GM21576 (cell line): ENCODE data around the gene SAP30BP.

Source experiments
- ATAC-seq: cut with Tn5 transposase; IDR thresholded peaks from one replicate; pipeline ENCODE4 v1.9.1; 2021; ENCODE audit warnings: mild to moderate bottlenecking, moderate library complexity; ENCODE audit not compliant: unreplicated experiment

SAP30BP gene

GRCh38 chr17:75684249-75684648 lies 17.1 kb downstream of the SAP30BP start:
- ATAC-seq, result no peak

- ATAC-seq, result no peak
Measured at GRCh38 chr17:75684924-75685323, 17.8 kb downstream of the SAP30BP start.

GRCh38 chr17:75685499-75685898 lies 18.4 kb downstream of the SAP30BP start:
- ATAC-seq, result no peak

DNA sequence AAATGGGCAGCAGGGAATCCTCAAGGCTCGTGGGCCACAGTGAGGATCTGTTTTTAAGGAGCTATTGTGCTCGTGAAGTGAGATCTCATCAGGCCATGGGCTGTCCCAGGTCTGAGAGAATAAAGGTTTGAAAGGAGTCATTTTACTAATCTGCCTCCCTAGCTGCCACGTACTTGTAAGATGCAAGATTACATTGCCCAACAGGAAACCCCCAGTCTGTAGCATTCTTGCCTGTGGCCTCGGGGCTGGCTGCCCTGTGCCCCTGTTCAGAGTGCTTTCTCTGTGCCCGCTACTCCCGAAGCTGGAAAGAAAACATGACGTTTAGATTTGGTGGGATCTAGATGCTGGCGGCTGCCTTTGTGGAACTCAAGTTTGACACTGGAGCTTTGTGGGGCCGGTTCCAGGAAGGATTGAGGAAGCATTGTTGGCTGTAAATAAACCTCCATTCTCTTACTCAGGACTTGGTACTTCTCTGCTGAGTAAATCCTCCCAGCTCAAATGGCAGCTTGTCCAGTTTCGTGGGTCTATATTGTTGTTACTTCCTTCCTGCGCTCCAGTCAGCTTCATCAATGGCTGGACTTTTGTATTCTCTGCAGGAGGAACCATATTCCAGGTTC lies 21.2 kb downstream of the SAP30BP start:
- no peak for ATAC-seq

- ATAC-seq, result peak; percentile 46
Measured at GRCh38 chr17:75689441-75689873, 22.3 kb downstream of the SAP30BP start.

DNA sequence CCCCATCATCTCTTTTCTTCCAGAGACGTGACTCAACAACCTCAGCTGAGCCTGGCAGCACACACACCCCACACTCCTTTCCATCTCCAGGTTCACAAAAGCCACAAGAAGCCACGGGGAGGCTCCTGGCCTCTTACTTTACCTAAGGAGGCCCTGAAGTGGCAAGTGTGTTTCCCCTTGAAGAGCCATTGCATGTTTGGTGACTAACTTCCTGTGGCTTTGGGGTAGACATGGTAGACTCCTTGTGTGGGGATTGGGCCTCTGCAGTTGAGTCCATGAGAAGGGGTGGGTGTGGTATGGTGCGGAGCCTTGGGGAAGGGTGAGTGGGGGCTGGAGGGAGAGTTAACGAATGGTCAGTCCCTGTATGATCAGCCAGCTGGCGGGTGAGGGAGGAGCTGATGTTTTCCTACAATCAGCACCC lies 24.2 kb downstream of the SAP30BP start:
- no peak for ATAC-seq

- ATAC-seq, result no peak
Measured at GRCh38 chr17:75691801-75692626, 24.9 kb downstream of the SAP30BP start.

DNA sequence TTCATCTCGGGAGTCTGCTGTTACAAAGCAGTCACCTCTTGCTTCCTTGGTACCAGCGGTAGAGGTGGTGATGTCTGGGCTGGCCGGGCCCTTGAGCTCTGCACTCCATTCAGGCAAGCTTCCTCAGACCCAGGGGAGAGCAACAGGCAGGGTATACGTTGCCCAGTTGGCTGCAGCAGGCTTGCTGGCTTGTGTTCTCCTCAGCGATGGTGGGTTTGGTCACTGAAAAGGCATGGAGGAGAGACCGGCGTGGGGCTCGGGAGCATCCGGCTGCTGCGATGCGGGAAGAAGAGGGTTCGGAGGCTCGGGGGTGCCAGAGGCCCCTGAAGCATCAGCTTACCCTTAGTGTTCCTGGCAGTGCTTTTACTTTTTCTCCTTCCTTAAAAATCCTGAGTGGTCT lies 25.8 kb downstream of the SAP30BP start:
- ATAC-seq, result no peak

DNA sequence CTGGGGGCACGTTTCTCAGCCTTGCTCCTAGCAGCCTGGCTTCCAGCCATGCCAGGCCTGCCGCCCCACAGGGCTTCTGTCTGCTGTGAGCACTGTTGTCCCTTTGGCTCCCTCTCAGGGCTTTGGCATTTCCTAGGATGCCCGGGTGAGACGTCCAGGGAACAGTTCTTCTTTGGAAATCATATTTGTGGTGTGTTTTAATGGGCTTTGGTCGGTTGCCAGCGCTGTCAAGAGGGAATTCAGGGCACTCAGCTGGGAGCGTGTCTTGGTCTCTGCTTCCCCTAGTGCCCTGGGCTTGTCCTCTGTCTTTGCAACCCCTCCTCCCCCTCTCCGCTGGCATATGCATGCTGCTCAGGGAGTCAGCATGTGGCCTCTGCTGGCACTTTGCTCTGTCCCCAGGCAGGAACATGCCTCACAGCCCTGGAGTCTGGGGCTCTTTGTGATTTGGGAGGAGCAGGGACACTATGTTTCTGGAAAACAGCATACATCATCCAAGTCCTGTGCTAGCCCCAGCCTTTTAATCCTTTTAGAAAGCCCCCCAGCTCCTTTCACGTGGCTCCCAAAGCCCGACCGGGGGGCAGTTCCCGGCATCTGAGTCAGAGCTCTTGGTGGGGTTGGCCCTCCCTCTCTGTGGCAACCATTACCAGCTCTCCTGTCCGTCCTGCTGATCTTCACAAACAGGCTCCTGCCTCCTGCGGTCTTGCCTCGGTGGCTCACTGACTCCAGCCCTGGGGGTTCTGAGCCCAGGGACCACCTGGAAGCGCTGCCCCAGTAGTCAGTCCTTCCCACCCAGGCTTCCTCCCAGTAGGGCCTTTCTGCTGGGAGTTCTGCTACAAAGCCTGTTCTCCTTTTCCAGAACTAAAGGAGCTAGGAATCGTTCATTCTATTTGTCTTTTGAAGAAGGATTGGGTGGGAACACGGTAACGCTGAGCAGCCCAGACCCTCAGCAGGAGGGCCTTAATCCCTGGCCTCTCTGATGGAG lies 26.7 kb downstream of the SAP30BP start:
- ATAC-seq, result no peak

- ATAC-seq, result no peak
Measured at GRCh38 chr17:75694536-75694935, 27.4 kb downstream of the SAP30BP start.

DNA sequence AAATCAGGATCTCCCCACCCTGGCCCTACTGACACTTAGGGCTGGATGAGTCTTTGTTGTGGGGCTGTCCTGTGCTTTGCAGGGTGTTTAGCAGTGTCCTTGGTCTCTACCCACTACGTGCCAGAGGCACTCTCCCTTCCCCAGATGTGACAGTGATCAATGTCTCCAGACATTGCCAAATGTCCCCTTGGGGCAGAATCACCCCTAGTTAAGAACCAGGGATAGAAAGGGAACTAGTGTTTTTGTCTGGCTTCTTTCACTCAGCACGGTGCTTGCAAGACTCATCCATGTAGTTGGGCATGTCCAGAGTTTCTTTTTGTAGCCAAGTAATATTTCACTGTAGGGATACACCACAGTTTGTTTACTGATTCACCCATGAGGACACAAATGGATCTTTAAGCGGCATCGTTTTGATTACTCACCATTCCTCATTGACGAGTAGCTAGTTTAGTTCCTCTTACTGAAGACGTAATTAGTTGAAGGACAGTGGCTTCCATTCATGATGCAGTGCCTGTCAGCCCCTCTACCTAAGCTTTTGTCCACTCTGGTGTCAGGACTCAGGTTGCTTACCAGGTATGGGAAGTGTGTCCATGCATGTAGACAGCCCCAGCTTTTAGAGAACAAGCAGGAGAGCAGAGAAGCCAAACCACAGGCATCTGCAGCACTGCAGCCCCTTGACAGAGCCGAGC lies 28.1 kb downstream of the SAP30BP start:
- ATAC-seq, result no peak

- no peak for ATAC-seq
Measured at GRCh38 chr17:75695830-75696271, 28.7 kb downstream of the SAP30BP start.

GRCh38 chr17:75697651-75698291 lies 30.6 kb downstream of the SAP30BP start:
- no peak for ATAC-seq

DNA sequence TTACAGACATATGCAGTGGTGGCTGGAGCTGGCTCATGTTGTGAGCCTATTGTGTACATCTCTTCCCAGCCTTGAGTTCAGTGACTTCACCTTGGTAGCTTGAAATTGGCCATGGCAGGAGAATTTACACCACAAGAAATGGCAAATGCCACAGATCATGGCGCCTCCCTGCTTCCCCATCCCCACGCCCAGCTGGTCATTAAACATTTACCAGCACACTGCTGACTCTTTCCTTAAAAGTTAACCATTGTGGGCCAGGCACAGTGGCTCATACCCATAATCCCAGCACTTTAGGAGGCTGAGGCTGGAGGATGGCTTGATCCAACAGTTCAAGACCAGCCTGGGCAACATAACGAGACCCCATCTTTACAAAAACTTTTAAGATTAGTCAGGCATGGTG lies 31.5 kb downstream of the SAP30BP start:
- ATAC-seq, result no peak

DNA sequence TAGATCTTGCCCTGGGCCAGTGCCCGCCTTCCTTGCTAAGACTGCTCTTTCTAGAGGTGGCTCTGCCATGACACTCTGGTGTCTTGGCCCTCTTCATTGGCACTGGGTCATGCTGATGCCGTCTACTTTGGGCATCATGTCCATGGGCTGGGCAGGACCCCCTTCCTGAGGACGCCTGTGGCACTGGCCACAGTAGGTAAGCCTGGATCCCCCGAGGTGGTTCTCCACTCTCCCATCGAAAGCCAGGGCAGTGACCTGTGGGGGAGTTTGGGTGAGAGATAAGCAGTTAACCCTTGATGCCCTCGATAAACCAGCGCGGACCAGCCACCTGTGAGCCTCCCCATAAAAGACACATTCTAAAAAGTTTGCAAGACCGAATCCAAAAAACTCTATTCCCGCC lies 34.1 kb downstream of the SAP30BP start:
- ATAC-seq, result no peak

- no peak for ATAC-seq
Measured at GRCh38 chr17:75703191-75703590, 36.1 kb downstream of the SAP30BP start.

GRCh38 chr17:75703591-75703990 lies 36.5 kb downstream of the SAP30BP start:
- ATAC-seq, result no peak

DNA sequence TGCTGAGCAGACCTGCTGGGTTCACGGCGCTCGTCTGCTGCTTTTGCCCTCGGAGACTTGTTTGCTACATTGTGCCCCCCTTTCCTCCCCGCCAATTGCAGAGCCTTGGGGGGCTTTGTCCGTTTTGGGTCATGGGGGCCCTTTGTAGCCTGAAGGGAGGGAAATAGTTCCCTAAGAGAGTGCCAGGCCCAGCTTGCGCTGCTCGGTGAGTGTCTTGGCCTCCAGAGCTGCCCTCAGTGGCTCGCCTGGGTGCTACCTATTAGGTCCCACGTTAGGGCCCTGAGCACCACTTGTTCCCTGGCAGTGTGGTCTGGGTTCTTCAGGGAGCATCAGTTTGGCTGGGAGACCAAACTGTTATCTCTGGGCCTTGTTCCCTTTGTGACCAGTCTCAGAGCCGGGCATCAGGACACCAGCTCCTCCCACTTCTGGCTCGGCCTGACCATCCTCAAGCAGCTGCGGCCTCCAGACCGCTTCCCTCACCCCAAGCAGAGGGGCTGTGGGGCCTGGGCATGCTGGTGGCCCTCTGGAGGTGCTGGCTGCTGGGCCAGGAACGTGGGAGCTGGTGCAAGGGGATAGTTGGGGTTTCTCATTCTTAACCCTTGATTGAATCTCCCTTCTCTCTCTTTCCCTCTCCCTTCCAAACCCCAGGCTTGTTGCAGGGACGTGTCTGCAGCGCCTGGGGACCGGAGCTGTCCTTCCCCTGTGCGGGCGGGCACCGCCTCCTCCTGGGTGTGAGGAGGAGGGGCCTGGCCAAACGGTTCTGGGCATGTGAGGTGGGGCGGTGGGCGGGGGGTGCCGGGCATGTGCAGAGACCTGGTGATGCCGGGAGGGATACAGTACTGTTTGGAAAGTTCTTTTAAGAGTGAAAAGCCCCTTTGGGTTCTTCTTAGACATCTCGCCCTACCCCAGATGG lies 38.1 kb downstream of the SAP30BP start:
- no peak for ATAC-seq
